Left forelimb (tissue), 1 donor: Measurements from ENCODE around the gene EBF3.

Experiments used
- DNase-seq: peaks from one replicate; pipeline ENCODE4 v3.0.0-alpha.2; 2018; ENCODE audit warnings: low spot score

The EBF3 gene

DNA sequence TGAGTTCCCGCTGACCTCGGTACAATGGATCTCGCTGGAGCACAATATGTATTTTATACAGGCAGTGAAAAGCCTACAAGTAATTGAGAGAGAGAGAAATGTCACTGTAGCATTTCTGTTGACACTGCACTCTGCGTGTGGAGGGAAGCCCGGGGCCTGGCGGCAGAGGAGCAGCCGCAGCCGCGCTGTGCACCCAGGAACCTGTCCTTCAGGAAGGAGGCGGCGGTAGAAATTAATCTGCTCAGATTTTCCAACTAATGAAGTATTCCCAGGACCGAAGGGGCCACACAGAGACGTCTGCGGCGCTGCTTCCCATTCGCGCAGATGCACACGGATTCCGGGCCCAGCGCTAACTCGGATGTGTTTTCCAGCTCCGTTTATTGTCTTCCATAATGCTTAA is 170.1 kb downstream of the EBF3 start:
- no peak for DNase-seq

DNA sequence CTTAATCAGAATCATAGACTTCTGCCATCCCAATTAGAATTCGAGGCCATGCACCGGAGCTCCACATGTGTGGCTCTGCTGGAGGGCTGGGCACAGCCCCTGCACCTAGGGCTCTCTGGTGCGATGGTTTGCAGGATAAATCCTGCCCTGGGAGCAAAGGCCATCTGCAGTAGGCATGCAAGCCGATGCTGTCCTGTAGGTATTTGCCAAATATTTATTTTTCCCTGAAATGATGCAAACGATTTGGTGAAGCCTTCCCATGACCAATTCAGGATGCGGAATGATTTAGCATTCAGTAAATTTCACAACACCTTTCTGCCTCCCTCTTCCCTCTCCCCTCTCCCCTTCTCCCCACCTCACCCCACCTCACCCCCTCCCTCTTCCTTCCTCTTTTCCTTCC is 170.6 kb downstream of the EBF3 start:
- DNase-seq = no peak

DNA sequence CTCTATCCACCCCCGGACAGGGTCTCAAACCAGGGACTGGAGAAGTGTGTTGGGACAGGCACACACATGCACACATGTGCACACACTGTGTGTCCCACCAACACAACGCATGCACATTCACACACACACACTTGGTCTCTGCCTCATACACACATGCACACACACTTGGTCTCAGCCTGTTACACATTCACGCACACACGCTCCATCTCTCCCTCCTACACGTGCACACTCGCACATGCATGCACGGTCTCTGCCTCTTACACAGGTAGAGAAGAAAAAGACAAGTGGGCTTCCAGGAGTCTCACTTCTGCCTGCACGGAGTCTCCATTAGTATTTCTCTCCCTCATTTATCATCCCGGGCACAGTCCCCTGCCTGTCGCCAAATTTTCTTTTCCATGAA is 171.2 kb downstream of the EBF3 start:
- no peak for DNase-seq

- no peak for DNase-seq
These were observed 171.9 kb downstream of the EBF3 start for GRCh38 chr10:129792141-129792540.

- DNase-seq = no peak
These were observed 173.2 kb downstream of the EBF3 start for GRCh38 chr10:129790715-129791446.

DNA sequence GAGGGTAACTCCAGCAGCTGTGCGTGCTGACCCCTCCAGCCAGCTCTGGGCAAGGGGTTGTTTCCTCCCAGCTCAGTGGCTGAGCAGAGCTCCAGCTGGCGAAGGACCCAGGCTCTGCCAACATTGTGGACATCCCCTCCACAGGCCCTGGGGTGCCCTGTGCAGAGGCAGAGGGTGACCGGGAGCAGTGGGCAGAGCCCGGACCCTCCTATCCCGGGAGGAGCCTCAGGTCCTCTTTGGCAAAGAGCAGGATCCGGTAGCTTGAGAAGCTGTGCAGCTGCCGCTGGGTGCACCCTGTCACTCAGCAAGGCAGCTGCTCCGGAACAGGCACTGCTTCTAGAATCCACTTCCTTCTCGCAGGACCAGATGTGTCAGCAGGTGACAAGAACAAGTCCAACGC is 175.9 kb downstream of the EBF3 start:
- DNase-seq = no peak

- no peak for DNase-seq
These were observed 176.5 kb downstream of the EBF3 start for GRCh38 chr10:129787557-129787956.

GRCh38 chr10:129786216-129786615 is 177.9 kb downstream of the EBF3 start:
- no peak for DNase-seq

DNA sequence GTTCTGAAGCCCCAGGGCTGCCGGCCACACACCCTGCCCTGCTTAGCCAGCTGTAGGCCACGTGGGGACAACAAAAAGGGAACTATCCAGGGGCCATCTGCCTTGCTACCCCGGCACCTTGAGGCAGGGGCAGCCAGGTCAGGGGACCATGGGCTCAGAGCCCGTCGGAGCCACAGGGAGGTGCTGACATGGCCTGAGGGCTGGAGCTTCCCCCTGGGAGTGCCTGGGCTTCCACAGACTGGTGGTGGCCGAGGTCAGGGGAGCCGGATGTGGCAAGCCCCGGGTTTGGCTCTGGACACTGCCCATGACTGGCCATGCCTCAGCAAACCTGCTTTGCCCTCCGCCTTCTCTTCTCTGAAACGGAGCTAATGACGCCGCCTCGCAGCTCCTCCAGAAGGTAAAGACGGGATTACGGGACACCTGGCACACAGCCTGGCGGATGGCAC is 178.5 kb downstream of the EBF3 start:
- DNase-seq = no peak
